ENCODE results near the gene TFB1M. TPM values are rescaled to one million over a fixed set of nuclear protein-coding genes. Genes with fewer than 3 reads are reported as not detected.

Gene TFB1M
- 13.1 and 13.7 TPM in 2 replicates for total RNA-seq

GRCh38 chr6:155314092-155314772 is at the start of gene TFB1M:
TSS of gene TFB1M (minus strand) at chr6:155314484. CDS start at chr6:155314428, 56 bp downstream.

GRCh38 chr6:155263373-155264063 is 50.8 kb downstream of the TFB1M start, which contains the start of gene CLDN20:
TSS of gene CLDN20 (plus strand) at chr6:155264013. CDS start at chr6:155275720, 11,707 bp downstream.

Other genes with a start within 250 kb of the TFB1M start
- gene CLDN20, start 50.5 kb downstream of the TFB1M start, total RNA-seq, result not detected in 2 replicates
- gene NOX3, start 141.4 kb upstream of the TFB1M start, total RNA-seq, result not detected in 2 replicates